Esophagus squamous epithelium (tissue), 5 donors: ENCODE data around the gene ANOS1. TPM values are rescaled to one million over a fixed set of nuclear protein-coding genes. Genes with fewer than 3 reads are reported as not detected.
A peak's percentile ranks its signal among the peaks of the same experiment; 100 is the strongest.

Source experiments
- DNase-seq: peaks from one replicate; lab custom pipeline; 2025; lab: John Stamatoyannopoulos, UW
- H3K27ac ChIP-seq, 4 donors: fragments of 200-600 bp; sonication (generic); one replicate each; pipeline ENCODE4 v1.5.1; 2016 to 2019; ENCODE audit warnings: mild to moderate bottlenecking in 1 of 4
- H3K27me3 ChIP-seq, 4 donors: fragments of 200-600 bp; sonication (generic); 1 replicate in 3 of 4; 2 replicates in 1 of 4; pipeline versions ENCODE4 v1.5.1 to v1.6.0; 2017 to 2021; ENCODE audit warnings: antibody characterized with exemption in 1 of 4
- H3K36me3 ChIP-seq, 3 donors: fragments of 200-600 bp; sonication (generic); one replicate each; pipeline ENCODE4 v1.5.1; 2016 to 2019
- H3K4me1 ChIP-seq, 3 donors: fragments of 200-600 bp; sonication (generic); one replicate each; pipeline ENCODE4 v1.5.1; 2017 to 2019
- H3K4me3 ChIP-seq, 4 donors: fragments of 200-600 bp; sonication (generic); 1 replicate in 3 of 4; 2 replicates in 1 of 4; pipeline ENCODE4 v1.5.1; 2016 to 2019; ENCODE audit warnings: mild to moderate bottlenecking in 2 of 4, moderate library complexity in 1 of 4
- H3K9me3 ChIP-seq, 3 donors: fragments of 200-600 bp; sonication (generic); one replicate each; pipeline ENCODE4 v1.5.1; 2016 to 2019
- CTCF ChIP-seq, 6 experiments: fragments of 450-650 bp in 4 of 6; fragments of 200-600 bp in 2 of 6; sonication (generic) in 2 of 6; IDR thresholded peaks; one replicate each; pipeline ENCODE4 v1.5.1; 2016 to 2019; ENCODE audit warnings: antibody characterized with exemption in 6 of 6, mild to moderate bottlenecking in 4 of 6, moderate library complexity in 4 of 6
- POLR2A ChIP-seq, 4 donors: fragments of 450-650 bp; IDR thresholded peaks; one replicate each; pipeline ENCODE4 v1.6.1; 2017; ENCODE audit warnings: antibody characterized with exemption in 4 of 4, mild to moderate bottlenecking in 4 of 4, moderate library complexity in 3 of 4
- whole genome bisulfite sequencing, 2 donors: methylation state at CpG; one replicate each; pipeline ENCODE4 v1.1.5; 2018; 5-methylcytosine and 5-hydroxymethylcytosine counted together
- intact Hi-C: fragments of 100-400 bp; cut with DNase I; formaldehyde crosslinking; loops from one replicate; pipeline ENCODE4 v1.15.0; 2022
- total RNA-seq, 4 donors: library from RNA; depleted of rRNA; stranded (reverse); fragments of >200 nt; gene quantifications; one replicate each; pipeline ENCODE4 v1.1.0, GENCODE V29; 2016
- donor health status: DM: yes; HTN: yes; CAD: no.

Gene ANOS1
- total RNA-seq, 4 donors from 2014 or later, result 1.3 to 3.8 (median 2.1) TPM

GRCh38 chrX:8741981-8742380 lies 10.0 kb upstream of the ANOS1 start:
- WGBS, 2 donors, result 71 to 100% methylated on average over 4 to 7 of the region's 10 CpGs
- TF ChIP-seq POLR2A (IDR thresholded peaks at IDR 0.05) (no peak), CTCF (IDR thresholded peaks at IDR 0.05) (no peak)
- Histone ChIP-seq H3K4me3 (no peak overlapping the region), H3K27me3 (no peaks in the 10 kb centered on the region), H3K4me1 (no peaks in the 10 kb centered on the region), H3K36me3 (no peaks in the 10 kb centered on the region), H3K9me3 (no peaks in the 10 kb centered on the region), H3K27ac (no peak overlapping the region)
- no peak for DNase-seq
- intact Hi-C loops, result no loop called here

- Histone ChIP-seq H3K4me1 (no peaks in the 10 kb centered on the region), H3K36me3 (no peaks in the 10 kb centered on the region), H3K9me3 (no peaks in the 10 kb centered on the region), H3K27me3 (no peaks in the 10 kb centered on the region), H3K4me3 (no peak overlapping the region), H3K27ac (no peak overlapping the region)
- intact Hi-C loops, result loop anchor here (5.0 to 10.0 kb wide), 2 partner anchors 374 to 741 kb away; no protein-coding TSS in a partner anchor
- TF ChIP-seq CTCF (IDR thresholded peaks at IDR 0.05), result peak; percentile 21 to 60 (median 58)
- TF ChIP-seq POLR2A (IDR thresholded peaks at IDR 0.05), result no peak
- no peak for DNase-seq
- 0% methylated on average over 7 of the region's 7 CpGs for WGBS, 2 donors
Measured at GRCh38 chrX:8738588-8739189, 6.8 kb upstream of the ANOS1 start.

- Histone ChIP-seq H3K36me3 (no peaks in the 10 kb centered on the region), H3K27ac (no peak overlapping the region), H3K27me3 (no peaks in the 10 kb centered on the region), H3K9me3 (no peaks in the 10 kb centered on the region), H3K4me1 (no peaks in the 10 kb centered on the region), H3K4me3 (no peak overlapping the region)
- no peak for TF ChIP-seq CTCF (IDR thresholded peaks at IDR 0.05)
- no peak for TF ChIP-seq POLR2A (IDR thresholded peaks at IDR 0.05)
- WGBS, 2 donors, result 83 to 93% methylated on average over 6 to 9 of the region's 9 CpGs
- intact Hi-C loops, result loop anchor here (5.0 to 10.0 kb wide), 2 partner anchors 373 to 741 kb away; no protein-coding TSS in a partner anchor
- no peak for DNase-seq
Measured at GRCh38 chrX:8737883-8738282, 5.9 kb upstream of the ANOS1 start.

- 12% methylated on average over 12 of the region's 69 CpGs; no CpG with 5 or more reads in 1 of the 2 donors for WGBS, 2 donors
- intact Hi-C loops, result loop anchor here (10.0 kb wide), 1 partner anchor 366 kb away; no protein-coding TSS in a partner anchor
- Histone ChIP-seq H3K4me3 (peak overlapping the region; percentile 33 to 61 (median 42)), H3K4me1 (peaks cover 3 to 27% (median 8%) of the 10 kb centered on the region in 3 donors), H3K36me3 (no peaks in the 10 kb centered on the region), H3K9me3 (no peaks in the 10 kb centered on the region), H3K27ac (no peak overlapping the region), H3K27me3 (peaks cover 0 to 37% (median 6%) of the 10 kb centered on the region in 4 donors)
- TF ChIP-seq POLR2A (IDR thresholded peaks at IDR 0.05) (no peak), CTCF (IDR thresholded peaks at IDR 0.05) (no peak)
- DNase-seq, result no peak
Measured at GRCh38 chrX:8730812-8731558, 952 bp downstream of the ANOS1 start.

GRCh38 chrX:8729811-8730210 lies 2.1 kb downstream of the ANOS1 start:
- H3K4me1 ChIP-seq, result peaks cover 3 to 27% (median 9%) of the 10 kb centered on the region in 3 donors
- H3K4me3 ChIP-seq, result no peak overlapping the region
- H3K27me3 ChIP-seq, result peaks cover 0 to 37% (median 6%) of the 10 kb centered on the region in 4 donors
- no peak for DNase-seq
- no peak overlapping the region for H3K27ac ChIP-seq
- intact Hi-C loops, result loop anchor here (10.0 kb wide), 1 partner anchor 365 kb away; no protein-coding TSS in a partner anchor
- no peak for TF ChIP-seq POLR2A (IDR thresholded peaks at IDR 0.05)
- TF ChIP-seq CTCF (IDR thresholded peaks at IDR 0.05), result no peak
- WGBS, 2 donors, result 8 to 16% methylated on average over 1 to 2 of the region's 2 CpGs
- H3K36me3 ChIP-seq, result no peaks in the 10 kb centered on the region
- no peaks in the 10 kb centered on the region for H3K9me3 ChIP-seq
